Neuron (in vitro differentiated cells): ENCODE data around the gene MYO1D.

Source experiments
- H2AFZ ChIP-seq: one replicate; pipeline ENCODE4 v1.6.1; 2013; ENCODE audit warnings: low read depth, mild to moderate bottlenecking, inconsistent platforms, low read length, moderate library complexity
- H3K27me3 ChIP-seq: one replicate; pipeline ENCODE4 v1.6.1; 2013; ENCODE audit warnings: low read length; ENCODE audit not compliant: insufficient read depth
- H3K36me3 ChIP-seq: one replicate; pipeline ENCODE4 v1.6.1; 2013; ENCODE audit warnings: low read length; ENCODE audit not compliant: insufficient read depth
- H3K4me1 ChIP-seq: one replicate; pipeline ENCODE4 v1.6.1; 2013; ENCODE audit warnings: low read length; ENCODE audit not compliant: insufficient read depth
- H3K4me3 ChIP-seq: 2 replicates; pipeline ENCODE4 v1.5.1; 2013; ENCODE audit warnings: mild to moderate bottlenecking, low read length, moderate library complexity
- H3K9me3 ChIP-seq: one replicate; pipeline ENCODE4 v1.6.1; 2013; ENCODE audit warnings: low read length

The MYO1D gene

GRCh38 chr17:32713081-32713480 is 163.8 kb downstream of the MYO1D start:
- H2AFZ ChIP-seq = no peak overlapping the region
- H3K27me3 ChIP-seq = no peaks in the 10 kb centered on the region
- H3K4me3 ChIP-seq = no peak overlapping the region
- H3K4me1 ChIP-seq = no peaks in the 10 kb centered on the region
- H3K36me3 ChIP-seq = no peaks in the 10 kb centered on the region
- H3K9me3 ChIP-seq = no peaks in the 10 kb centered on the region

GRCh38 chr17:32709562-32709961 is 167.4 kb downstream of the MYO1D start:
- no peak overlapping the region for H3K4me3 ChIP-seq

GRCh38 chr17:32701871-32702270 is 175.1 kb downstream of the MYO1D start:
- Histone ChIP-seq H3K4me1 (no peaks in the 10 kb centered on the region), H3K9me3 (no peaks in the 10 kb centered on the region), H3K27me3 (no peaks in the 10 kb centered on the region), H2AFZ (no peak overlapping the region), H3K4me3 (no peak overlapping the region), H3K36me3 (no peaks in the 10 kb centered on the region)

More at GRCh38 chr17:32709562-32709961, 167.4 kb downstream of the MYO1D start:
- Histone ChIP-seq H3K27me3 (no peaks in the 10 kb centered on the region), H3K4me1 (no peaks in the 10 kb centered on the region), H2AFZ (no peak overlapping the region), H3K36me3 (no peaks in the 10 kb centered on the region), H3K9me3 (no peaks in the 10 kb centered on the region)

GRCh38 chr17:32699247-32699646 is 177.7 kb downstream of the MYO1D start:
- H3K27me3 ChIP-seq = no peaks in the 10 kb centered on the region
- H3K9me3 ChIP-seq = peaks cover 3% of the 10 kb centered on the region
- no peaks in the 10 kb centered on the region for H3K4me1 ChIP-seq
- H3K36me3 ChIP-seq = no peaks in the 10 kb centered on the region
- no peak overlapping the region for H3K4me3 ChIP-seq
- no peak overlapping the region for H2AFZ ChIP-seq

- Histone ChIP-seq H3K27me3 (no peaks in the 10 kb centered on the region), H3K36me3 (no peaks in the 10 kb centered on the region)
These were observed 178.9 kb downstream of the MYO1D start for GRCh38 chr17:32697728-32698625.

GRCh38 chr17:32696426-32696825 is 180.5 kb downstream of the MYO1D start:
- Histone ChIP-seq H3K4me1 (peaks cover 9% of the 10 kb centered on the region), H3K9me3 (peaks cover 3% of the 10 kb centered on the region), H3K36me3 (no peaks in the 10 kb centered on the region), H3K27me3 (no peaks in the 10 kb centered on the region), H3K4me3 (no peak overlapping the region), H2AFZ (no peak overlapping the region)

More at GRCh38 chr17:32697728-32698625, 178.9 kb downstream of the MYO1D start:
- H3K4me1 ChIP-seq = peaks cover 9% of the 10 kb centered on the region
- H3K4me3 ChIP-seq = no peak overlapping the region
- H3K9me3 ChIP-seq = peaks cover 3% of the 10 kb centered on the region
- H2AFZ ChIP-seq = no peak overlapping the region

- H3K36me3 ChIP-seq = no peaks in the 10 kb centered on the region
- peaks cover 3% of the 10 kb centered on the region for H3K9me3 ChIP-seq
- no peak overlapping the region for H2AFZ ChIP-seq
- H3K4me1 ChIP-seq = peaks cover 9% of the 10 kb centered on the region
- H3K27me3 ChIP-seq = no peaks in the 10 kb centered on the region
- H3K4me3 ChIP-seq = no peak overlapping the region
These were observed 181.1 kb downstream of the MYO1D start for GRCh38 chr17:32695864-32696263.

- H3K4me1 ChIP-seq = peaks cover 9% of the 10 kb centered on the region
- H3K27me3 ChIP-seq = no peaks in the 10 kb centered on the region
- H2AFZ ChIP-seq = no peak overlapping the region
- peaks cover 3% of the 10 kb centered on the region for H3K9me3 ChIP-seq
- no peaks in the 10 kb centered on the region for H3K36me3 ChIP-seq
- H3K4me3 ChIP-seq = no peak overlapping the region
These were observed 183.6 kb downstream of the MYO1D start for GRCh38 chr17:32693194-32693897.

GRCh38 chr17:32692179-32692578 is 184.7 kb downstream of the MYO1D start:
- peaks cover 3% of the 10 kb centered on the region for H3K9me3 ChIP-seq
- peaks cover 9% of the 10 kb centered on the region for H3K4me1 ChIP-seq
- no peaks in the 10 kb centered on the region for H3K27me3 ChIP-seq
- no peak overlapping the region for H3K4me3 ChIP-seq
- no peak overlapping the region for H2AFZ ChIP-seq
- no peaks in the 10 kb centered on the region for H3K36me3 ChIP-seq

GRCh38 chr17:32689348-32689747 is 187.6 kb downstream of the MYO1D start:
- H3K9me3 ChIP-seq = no peaks in the 10 kb centered on the region
- no peak overlapping the region for H3K4me3 ChIP-seq
- no peak overlapping the region for H2AFZ ChIP-seq
- H3K27me3 ChIP-seq = no peaks in the 10 kb centered on the region
- H3K4me1 ChIP-seq = peaks cover 9% of the 10 kb centered on the region
- no peaks in the 10 kb centered on the region for H3K36me3 ChIP-seq

- H3K9me3 ChIP-seq = no peaks in the 10 kb centered on the region
- no peaks in the 10 kb centered on the region for H3K27me3 ChIP-seq
- H3K36me3 ChIP-seq = no peaks in the 10 kb centered on the region
- H3K4me1 ChIP-seq = peaks cover 2% of the 10 kb centered on the region
- H2AFZ ChIP-seq = no peak overlapping the region
- no peak overlapping the region for H3K4me3 ChIP-seq
These were observed 188.7 kb downstream of the MYO1D start for GRCh38 chr17:32688221-32688620.

GRCh38 chr17:32684087-32684958 is 192.6 kb downstream of the MYO1D start:
- H3K36me3 ChIP-seq = no peaks in the 10 kb centered on the region
- no peaks in the 10 kb centered on the region for H3K9me3 ChIP-seq
- no peaks in the 10 kb centered on the region for H3K27me3 ChIP-seq
- H3K4me1 ChIP-seq = no peaks in the 10 kb centered on the region
- no peak overlapping the region for H2AFZ ChIP-seq
- no peak overlapping the region for H3K4me3 ChIP-seq
